Astrocyte of the cerebellum (primary cell): ENCODE data around the gene ZNF622.

Source experiments
- DNase-seq: peaks from one replicate; pipeline ENCODE4 v3.0.0-alpha.2; 2011; ENCODE audit warnings: low read depth
- H3K4me3 ChIP-seq: 2 replicates; pipeline ENCODE4 v1.5.1; 2011; ENCODE audit warnings: mild to moderate bottlenecking, low read depth, low read length, moderate library complexity
- CTCF ChIP-seq: IDR thresholded peaks from 2 replicates; pipeline ENCODE4 v1.5.1; 2012; ENCODE audit warnings: low read length, low read depth, moderate library complexity, mild to moderate bottlenecking; ENCODE audit errors: missing control alignments
- in situ Hi-C: cut with HindIII; loops from 2 replicates; pipeline ENCODE4 v1.10.0; 2017; ENCODE audit warnings: low sequenced_read_pairs

ZNF622 gene, protein sequence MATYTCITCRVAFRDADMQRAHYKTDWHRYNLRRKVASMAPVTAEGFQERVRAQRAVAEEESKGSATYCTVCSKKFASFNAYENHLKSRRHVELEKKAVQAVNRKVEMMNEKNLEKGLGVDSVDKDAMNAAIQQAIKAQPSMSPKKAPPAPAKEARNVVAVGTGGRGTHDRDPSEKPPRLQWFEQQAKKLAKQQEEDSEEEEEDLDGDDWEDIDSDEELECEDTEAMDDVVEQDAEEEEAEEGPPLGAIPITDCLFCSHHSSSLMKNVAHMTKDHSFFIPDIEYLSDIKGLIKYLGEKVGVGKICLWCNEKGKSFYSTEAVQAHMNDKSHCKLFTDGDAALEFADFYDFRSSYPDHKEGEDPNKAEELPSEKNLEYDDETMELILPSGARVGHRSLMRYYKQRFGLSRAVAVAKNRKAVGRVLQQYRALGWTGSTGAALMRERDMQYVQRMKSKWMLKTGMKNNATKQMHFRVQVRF

GRCh38 chr5:16465544-16466432, at the start of gene ZNF622:
Gene ZNF622 (minus strand): TSS chr5:16465800. CDS start chr5:16465665, 135 bp downstream.
- TF ChIP-seq CTCF, result no peak
- peak; percentile 65 for DNase-seq
- H3K4me3 ChIP-seq, result peak within 1 kb of the TSS; percentile 98
- in situ Hi-C loops, result no loop called here

GRCh38 chr5:16510098-16510497, 44.5 kb upstream of the ZNF622 start:
- no peak for DNase-seq
- in situ Hi-C loops, result no loop called here
- no peak overlapping the region for H3K4me3 ChIP-seq
- no peak for TF ChIP-seq CTCF

GRCh38 chr5:16508730-16509531, 43.3 kb upstream of the ZNF622 start:
- in situ Hi-C loops, result no loop called here
- no peak for TF ChIP-seq CTCF
- H3K4me3 ChIP-seq, result no peak overlapping the region
- no peak for DNase-seq

DNA sequence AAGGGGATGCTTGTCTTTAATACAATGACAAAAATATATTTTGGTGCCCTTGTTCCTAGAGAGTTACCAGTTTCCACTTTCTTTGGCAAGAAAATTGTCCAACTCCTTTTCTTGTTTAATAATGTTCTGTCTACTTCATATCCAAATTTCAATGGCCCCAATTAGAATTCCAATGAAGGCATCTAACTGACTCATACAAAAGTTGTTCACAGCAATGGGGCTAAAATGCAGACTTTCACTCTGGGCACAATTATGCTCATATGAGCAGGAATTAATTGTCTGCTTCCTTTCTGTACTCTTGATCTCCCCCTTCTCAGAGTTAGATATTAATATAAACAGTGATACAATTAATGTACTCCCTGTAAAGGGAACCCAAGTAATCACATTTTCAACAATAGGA, 42.1 kb upstream of the ZNF622 start:
- in situ Hi-C loops, result no loop called here
- DNase-seq, result no peak
- H3K4me3 ChIP-seq, result no peak overlapping the region
- TF ChIP-seq CTCF, result no peak

- TF ChIP-seq CTCF, result no peak
- no peak overlapping the region for H3K4me3 ChIP-seq
- in situ Hi-C loops, result no loop called here
- no peak for DNase-seq
Observed at GRCh38 chr5:16505904-16506303, 40.3 kb upstream of the ZNF622 start.
